NCI-H82 treated with DMSO at 0.1 percent for 48 hours (cell line): ENCODE results near the gene HSF2BP.
A peak's percentile ranks its signal among the peaks of the same experiment; 100 is the strongest.
"Not testable (repeated sequence)": the region's sequence is repeated elsewhere in the genome, so short reads cannot be mapped to it uniquely, and the experiment has no call there.

Experiments
- DNase-seq: peaks from one replicate; lab custom pipeline; 2025; ENCODE audit not compliant: unreplicated experiment; lab: John Stamatoyannopoulos, UW

The HSF2BP gene

DNA sequence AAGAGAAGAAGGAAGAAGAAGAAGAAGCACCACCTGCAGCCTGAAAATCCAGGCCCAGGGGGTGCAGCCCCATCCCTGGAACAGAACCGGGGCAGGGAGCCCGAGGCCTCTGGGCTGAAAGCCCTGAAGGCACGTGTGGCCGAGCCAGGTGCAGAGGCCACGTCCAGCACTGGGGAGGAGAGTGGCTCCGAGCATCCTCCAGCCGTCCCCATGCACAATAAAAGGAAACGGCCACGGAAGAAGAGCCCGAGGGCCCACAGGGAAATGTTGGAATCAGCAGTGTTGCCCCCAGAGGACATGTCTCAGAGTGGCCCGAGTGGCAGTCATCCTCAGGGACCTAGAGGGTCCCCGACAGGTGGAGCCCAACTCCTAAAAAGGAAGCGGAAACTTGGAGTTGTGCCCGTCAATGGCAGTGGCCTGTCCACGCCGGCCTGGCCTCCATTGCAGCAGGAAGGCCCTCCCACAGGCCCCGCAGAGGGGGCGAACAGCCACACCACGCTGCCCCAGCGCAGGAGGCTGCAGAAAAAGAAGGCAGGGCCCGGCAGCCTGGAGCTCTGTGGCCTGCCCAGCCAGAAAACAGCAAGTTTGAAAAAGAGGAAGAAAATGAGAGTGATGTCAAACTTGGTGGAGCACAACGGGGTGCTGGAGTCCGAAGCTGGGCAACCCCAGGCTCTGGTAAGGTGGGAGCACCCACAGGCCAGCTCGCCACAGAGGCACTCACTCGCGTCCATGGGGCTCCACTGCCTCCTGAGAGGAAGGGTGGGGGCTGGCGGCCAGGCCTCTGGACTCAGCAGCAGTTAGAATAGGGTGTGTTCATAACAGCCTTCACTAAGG, 28.5 kb upstream of the HSF2BP start:
- no peak for DNase-seq

DNA sequence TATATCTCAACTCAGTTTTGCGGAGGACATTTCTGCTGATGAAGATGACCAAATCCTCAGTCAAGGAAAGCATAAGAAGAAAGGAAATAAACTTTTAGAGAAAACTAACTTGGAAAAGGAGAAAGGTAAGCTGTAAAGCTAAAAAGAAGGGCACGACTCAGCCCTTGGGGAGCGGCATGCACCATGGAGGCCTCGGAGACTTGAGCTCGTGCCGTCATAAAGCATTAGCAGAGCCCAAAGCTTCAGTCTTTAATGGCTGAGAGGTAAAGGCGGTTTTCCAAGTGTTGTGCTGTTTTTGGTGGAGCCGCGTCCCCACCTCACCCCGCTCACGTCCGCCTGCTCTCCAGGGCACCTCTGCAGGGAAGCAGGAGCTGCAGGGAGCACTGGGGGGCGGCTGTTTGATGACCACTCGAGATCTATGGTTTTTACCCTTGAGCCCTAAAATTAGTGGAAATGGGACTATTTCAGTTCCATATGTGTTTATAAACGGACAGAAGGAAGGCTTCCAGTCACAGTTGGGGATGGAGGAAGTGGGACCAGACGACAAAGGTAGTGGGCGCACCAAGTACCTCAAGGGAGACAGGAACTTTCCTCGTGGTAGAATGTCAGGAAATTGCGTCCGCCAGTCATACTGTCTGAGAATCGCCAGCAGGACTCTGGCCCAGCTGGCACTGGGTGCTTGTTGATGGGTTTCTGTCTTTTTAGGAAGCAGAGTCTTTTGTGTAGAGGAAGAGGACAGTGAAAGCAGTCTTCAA, 27.7 kb upstream of the HSF2BP start:
- no peak for DNase-seq

DNA sequence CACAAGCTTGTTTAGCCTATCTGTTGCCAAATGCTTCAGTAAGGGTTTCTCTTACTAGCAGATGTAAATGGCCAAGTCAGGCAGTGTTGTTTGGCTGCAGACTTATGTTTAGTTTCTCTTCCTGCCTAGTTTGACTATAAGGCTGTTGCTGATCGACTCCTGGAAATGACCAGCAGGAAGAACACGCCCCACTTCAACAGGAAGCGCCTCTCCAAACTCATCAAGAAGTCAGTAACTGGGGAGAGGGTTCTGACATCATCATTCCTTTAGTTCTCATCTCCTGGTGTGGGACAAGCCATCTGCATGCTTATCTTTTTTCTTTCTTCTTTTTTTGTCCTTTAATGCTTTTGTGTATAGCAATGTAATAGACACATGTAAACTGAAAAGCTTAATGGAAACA, 25.1 kb upstream of the HSF2BP start:
- DNase-seq: no peak

DNA sequence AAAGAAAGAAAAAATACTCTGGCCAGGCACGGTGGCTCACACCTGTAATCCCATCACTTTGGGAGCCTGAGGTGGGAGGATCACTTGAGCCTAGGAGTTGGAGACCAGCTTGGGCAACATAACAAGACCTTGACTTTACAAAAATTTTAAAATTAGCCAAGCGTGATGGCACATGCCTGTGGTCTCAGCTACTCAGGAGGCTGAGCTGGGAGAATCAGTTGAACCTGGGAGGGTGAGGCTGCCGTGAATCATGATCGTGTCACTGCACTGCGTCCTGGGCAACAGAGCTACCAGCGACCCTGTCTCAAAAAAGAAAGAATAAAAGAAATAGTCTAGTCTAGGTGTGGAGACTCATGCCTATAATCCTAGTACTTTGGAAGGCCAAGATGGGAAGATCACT, 22.4 kb upstream of the HSF2BP start:
- no peak for DNase-seq

DNA sequence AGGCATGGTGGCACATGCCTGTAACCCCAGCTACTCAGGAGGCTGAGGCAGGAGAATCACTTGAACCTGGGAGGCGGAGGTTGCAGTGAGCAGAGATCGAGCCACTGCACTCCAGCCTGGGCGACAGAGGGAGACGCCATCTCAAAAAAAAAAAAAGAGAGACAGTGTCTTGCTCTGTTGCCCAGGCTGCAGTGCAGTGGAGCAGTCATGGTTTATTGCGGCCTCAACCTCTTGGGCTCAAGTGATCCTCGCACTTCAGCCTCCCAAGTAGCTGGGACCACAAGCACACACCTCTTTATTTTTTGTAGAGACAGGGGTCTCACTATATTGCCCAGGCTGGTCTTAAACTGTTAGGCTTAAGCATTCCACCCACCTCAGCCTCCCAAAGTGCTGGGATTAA, 21.1 kb upstream of the HSF2BP start:
- not testable (repeated sequence) for DNase-seq

DNA sequence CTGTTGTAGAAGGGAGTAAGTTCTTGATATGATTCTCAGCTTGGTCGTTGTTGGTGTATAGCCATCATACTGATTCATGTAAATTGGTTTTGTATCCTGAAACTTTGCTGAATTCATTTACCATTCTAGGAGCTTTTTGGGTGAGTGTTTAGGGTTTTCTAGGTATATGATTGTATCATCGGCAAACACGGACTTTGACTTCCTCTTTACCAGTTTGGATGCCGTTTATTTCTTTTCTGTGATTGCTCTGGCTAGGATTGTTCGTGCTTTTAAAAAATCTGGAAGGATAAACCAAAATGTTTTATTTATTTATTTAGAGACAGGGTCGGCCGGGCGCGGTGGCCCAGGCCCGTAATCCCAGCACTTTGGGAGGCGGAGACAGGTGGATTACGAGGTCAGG, 20.7 kb upstream of the HSF2BP start:
- DNase-seq: no peak

DNA sequence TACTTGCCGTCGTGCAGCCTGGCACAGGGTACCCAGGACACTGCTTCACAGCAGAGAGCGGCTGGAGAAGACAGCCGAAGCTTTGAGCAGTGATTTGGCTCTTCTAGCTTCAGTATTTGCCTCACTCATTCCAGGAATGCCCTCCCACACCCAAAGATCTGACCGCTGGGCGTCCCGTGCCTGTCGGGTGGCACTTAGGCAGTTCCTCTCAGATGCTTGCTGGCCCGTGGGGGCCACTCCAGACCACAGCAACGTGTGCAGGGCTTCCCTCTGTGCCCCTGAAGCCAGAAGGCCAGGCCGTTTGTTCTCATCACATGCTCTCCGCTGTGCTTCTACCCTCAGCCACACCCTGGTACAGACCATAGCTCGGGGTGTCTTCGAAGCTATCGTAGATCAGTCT, 17.1 kb upstream of the HSF2BP start:
- DNase-seq: no peak

DNA sequence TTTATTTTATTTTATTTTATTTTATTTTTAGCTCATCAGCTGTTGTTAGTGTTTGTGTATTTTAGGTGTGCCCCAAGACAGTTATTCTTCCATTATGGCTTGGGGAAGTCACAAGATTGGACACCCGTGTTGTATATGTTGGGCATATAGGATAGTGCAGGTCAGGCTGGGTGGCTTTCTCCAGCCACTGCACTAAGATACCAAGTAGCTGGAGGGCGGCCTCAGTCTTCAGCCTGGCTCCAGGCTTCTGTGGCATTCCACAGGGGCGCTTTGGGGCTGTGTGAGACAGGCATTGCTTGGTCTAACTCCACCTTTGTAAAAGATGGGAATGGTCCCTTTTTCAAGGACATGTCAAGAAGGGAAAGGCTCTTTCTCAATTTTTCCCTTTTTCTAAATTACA, 16.6 kb upstream of the HSF2BP start:
- DNase-seq: no peak

DNA sequence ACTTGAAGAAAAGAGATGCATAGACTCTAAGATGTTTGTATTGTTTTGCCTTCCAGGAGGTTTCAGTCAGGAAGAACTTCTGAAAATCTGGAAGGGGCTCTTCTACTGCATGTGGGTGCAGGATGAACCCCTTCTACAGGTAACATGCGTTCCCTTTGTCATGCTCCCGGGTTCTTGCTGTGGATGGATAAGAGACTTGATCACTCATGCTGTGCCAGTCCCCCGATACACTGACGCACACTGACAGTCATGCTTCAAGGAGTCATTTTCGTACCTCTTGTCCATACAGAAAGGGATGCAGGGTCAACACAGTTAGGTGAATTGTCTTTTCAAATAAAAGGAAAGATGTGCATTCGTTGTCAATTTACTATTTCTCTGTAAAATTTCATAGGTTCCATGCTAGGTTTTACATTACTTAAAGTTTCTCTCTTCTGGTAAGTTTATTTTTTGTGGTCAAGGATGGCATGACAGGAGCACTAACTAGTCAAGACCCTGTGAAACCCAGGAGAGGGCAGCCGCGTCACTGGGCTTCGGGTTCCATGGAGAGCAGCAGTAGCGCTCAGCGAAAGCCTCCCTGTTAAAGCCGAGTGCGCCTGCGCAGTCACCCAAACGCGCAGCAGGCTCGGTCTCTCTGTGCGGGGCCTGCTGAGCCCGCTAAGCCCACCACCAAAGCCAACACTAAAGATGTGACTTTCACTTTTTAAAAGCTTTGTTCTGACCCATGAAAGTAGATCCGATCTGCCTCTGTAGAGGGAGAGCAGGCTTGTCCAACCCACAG, 10.7 kb upstream of the HSF2BP start:
- DNase-seq: no peak

DNA sequence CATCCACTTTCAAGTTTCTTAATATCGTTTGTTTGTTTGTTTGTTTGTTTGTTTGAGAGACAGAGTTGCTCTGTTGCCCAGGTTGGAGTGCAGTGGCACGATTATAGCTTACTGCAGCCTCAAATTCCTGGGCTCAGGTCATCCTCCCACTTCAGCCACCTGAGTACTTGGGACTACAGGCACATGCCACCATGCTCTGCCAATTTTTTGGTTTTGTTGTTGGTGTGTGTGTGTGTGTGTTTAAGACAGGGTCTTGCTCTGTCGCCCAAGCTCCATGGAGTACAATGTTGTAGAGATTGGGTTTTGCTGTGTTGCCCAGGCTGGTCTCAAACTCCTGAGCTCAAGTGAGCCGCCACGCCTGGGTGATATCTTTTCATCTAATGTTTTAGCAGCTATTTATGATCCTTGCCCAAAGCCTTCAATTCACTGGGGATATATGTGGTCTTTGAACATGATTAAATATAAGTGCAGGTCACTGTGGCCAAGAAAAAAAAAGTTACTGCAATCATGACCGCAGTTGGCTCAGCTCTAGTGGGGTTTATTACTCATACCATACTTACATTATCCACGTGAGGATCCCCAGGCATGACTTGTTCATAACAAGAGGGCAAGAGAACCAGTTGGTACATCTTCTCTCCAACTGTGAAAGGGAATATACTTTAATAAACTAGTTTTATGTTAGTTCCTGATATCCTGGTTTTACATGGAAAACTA, 8.1 kb upstream of the HSF2BP start:
- no peak for DNase-seq

DNA sequence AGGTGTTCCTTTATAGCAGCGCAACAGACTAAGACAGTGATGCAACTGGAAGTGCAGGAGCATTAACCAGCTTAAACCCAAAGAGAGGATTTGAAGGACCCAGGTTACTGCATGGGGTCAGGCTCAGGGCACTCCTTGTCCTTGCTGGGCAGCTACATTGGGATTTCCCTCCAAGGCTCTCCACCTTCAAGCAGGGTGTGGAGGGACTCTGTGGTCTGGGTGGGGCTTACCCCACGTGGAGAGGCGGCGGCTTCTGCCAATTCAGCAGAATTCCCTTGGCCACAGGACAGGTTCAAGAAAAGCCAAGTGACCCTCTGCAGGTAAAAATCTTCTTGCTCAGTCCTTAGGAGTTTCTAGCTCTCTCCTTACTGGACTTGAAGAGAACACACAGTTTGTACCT, 6.6 kb upstream of the HSF2BP start:
- no peak for DNase-seq

DNA sequence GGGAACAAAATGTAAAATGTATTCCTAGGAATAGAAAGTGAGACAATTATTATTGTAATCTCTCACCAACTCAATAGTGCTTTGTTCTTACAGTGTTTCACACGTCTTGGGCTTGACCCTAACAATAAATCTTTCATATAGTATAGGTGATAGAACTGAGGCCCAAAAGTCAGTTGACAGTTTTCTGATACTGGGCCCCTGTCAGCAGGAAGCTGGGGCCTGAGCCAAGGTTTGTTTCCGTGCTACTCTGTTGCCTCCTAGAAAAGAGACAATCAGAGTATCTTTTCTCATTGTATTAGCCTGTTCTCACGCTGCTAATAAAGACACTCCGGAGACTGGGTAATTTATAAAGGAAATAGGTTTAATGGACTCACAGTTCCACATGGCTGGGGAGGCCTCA, 5.1 kb upstream of the HSF2BP start:
- no peak for DNase-seq

DNA sequence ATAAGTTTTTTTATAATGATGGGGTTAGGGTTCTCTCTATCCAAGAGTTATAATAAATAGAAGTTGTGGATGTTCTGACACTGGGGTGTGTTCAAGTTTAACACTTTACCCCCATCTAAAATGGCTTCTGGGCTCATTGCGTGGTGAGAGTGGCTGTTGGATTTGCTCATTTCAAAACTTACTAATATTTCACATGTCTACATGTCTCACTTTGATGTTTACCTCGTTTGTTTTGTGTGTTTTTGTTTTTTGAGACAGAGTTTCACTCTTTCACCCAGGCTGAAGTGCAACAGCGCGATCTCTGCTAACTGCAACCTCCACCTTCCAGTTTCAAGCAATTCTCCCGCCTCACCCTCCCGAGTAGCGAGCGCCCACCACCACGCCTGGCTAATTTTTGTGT, 3.7 kb upstream of the HSF2BP start:
- DNase-seq: no peak

DNA sequence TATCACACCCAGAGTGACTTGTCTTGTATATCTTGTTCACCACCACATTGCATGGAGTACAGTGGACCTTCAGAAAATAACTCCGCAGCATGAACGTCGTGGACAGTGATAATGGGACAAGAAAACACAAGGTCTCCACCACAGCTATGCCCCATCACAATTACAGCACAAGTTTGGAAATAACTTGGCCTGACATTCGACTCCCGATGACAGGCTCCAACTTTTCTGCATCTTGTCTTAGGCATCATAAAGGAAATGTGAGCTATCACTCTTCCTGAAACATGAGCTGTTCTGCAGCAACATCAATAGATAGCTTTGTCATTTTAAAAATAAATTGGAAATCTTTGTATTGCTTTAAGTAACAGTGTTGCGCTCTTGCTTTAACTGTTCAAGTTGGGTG, 3.0 kb upstream of the HSF2BP start:
- DNase-seq: no peak

DNA sequence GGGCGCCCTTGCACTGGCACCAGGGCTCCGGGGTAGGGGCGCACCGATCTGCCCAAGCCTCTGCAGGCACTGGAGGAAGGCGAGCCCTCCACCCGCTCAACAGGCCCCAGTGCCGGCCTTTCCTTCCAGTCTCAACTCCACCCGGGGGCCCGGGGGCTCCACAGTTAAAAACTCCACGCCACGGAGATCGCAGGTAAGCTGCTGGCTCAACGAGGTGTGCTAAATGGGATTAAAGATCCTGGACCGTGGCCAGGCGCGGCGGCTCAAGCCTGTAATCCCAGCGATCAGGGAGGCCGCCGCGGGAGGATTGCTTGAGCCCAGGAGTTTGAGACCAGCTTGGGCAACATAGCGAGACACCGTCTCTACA, 536 bp downstream of the HSF2BP start:
- DNase-seq: peak; percentile 48

DNA sequence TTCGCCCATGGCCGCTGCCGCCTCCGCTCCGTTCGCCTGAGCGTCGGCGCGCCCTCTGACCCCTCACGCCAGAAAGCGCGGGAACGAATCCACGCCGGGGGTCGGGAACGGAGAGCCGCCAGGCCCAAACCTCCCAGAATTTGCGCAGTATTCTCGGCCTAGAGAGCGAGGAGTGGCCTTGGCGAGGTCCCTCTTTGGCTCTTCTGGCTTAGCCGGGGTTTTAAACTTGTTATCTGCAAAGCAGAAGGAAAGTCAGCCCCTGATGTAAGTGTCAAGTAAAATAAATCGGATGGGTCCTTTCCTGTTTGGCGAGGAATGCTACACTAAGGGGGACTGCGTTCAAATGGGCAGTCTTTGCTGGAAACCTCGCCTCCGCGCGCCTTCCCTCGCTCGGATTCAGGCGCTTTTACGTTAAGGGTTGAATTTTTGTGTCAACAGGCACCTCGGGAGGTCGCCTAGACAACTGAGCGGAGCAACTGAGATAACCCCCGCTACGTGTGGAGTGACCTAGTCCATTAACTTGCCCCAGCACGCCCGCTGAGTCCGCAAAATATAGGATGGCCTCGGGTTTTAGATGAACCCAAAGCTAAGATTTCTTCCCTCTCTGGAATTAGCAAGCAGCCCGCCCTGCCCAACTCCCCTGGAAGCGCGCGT, 1.1 kb downstream of the HSF2BP start:
- no peak for DNase-seq

DNA sequence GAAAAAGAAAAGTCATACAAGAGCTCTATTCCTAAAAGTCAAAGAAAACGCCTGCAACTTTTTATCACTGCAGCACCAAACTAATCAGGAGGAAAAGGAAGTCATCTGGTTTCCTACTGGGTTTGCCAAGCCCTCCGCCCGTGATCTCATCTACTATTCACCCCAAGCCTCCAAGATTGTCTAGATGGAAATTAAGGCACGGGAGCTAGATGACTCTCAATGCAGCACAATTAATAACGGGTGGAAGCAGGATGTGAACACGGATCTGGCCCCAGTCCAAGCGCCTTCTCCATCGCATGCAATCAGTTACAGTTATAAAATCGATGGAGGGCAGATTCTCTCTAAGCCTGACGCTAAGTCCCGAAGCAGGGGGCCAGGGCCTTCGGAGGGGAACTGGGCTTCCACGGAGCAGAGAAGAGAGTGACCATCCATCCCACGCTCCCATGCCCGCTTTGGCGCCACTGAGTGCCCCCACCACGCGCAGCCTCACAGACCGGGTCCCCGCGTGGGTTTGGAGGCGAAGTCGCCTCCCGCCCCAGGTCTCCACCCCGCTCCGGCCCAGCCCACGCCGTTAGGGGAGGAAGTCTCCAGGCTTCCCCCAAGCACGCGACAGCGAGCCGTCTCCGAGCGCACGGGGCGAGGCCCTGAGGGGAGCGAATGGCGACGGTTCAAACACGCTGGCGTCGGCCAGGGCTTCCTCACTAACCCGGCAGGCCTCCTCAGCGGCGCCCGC, 1.8 kb downstream of the HSF2BP start:
- no peak for DNase-seq

DNA sequence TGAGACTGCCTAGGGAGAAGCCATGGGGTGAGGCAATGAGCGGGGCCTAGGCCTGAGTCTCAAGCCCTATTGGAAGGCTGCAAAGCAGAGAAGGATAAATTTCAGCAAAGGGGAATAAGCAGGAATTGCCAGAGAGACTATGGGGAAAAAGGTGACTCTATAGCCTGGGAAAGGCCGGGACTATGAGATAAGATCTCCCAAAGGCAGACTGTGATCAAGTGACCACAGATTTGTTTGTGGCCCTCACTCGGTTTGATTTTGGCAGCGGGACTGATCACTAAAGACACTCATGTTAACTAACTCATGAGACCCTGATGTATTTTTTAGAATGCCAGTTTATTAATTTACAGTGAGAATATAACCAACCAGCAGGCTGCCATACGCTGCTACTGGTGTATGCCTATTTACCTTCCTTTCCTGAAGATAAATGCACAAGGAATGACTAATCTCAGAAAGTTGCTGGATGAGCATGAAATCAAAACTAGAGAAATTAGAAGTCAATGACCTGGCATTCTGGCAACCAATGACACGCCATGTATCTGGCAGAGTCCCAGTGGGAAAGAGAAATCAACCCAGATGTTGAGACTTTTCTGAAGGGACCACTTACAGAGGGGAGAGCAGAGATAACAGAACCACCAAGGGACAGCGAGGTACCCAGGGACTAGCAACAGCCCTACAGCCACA, 4.3 kb downstream of the HSF2BP start:
- DNase-seq: no peak

DNA sequence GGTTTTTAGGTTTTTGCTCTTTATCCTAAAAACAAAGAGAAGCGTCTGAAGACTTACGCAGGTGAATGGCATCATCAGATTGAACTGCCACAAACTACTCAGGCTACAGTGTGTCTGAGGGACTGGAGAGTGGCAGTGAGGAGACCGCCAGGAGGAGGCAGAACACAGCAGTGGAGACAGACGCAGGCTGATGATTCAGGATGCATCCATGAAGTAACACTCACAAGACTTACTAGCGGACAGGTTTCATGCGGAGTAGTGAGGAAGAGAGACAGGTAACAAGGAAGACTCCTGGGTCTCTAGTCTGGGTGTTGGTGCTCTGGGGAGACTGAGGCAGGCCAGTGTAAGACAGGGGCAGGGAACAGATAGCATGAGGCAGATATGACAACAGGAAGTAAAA, 5.7 kb downstream of the HSF2BP start:
- no peak for DNase-seq

DNA sequence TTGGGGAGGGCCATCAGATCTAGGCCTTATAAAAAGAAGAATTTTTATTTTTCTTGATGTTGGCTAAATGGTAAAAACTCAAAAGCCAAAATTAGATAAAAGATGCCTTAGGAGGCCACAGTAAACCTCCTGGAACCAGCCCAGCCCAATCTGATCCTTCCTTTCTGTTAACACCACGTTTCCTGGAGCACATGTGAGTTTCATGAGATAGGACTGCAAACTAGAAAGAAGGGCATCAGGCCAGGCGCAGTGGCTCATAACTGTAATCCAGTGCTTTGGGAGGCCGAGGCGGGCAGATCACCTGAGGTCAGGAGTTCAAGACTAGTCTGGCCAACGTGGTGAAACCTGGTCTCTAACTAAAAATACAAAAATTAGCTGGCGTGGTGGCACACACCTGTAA, 6.7 kb downstream of the HSF2BP start:
- DNase-seq: no peak
